ENCODE results near the gene RNF111.

DNA sequence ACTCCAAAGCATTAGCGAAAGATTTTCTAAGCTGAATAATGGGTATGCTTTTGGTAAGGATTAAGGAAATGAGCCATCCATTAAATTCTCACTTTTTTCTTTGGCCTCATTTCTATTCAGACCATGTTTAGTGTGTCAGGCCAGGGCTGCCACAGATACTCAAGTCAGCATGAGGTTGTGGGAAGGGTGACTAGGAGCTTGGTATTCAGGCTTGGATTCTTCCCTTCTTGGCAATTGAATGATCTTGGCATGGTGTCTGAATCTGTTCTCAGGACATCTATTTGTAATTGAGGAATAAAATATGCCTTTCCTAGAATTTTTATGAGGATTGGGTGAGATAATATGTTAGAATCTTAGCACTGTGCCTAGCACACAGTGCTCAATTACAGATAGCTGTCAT is 128.7 kb downstream of the RNF111 start:
- TF ChIP-seq POLR2A (IDR thresholded peaks at IDR 0.05; ENCODE audit: low read depth, low read length) (no peak), TAF1 (IDR thresholded peaks at IDR 0.05; ENCODE audit: low read depth, low read length) (no peak), POLR2AphosphoS5 (IDR thresholded peaks at IDR 0.05; ENCODE audit: low read depth, low read length) (no peak)
